Left lung (tissue), 10 donors: ENCODE results near the gene TUBB3. TPM values are rescaled to one million over a fixed set of nuclear protein-coding genes. Genes with fewer than 3 reads are reported as not detected.

Experiments used
- ATAC-seq: fragments of 200-7000 bp; cut with Tn5 transposase; one replicate; pipeline ENCODE4 v1.9.1; 2020; ENCODE audit warnings: moderate library complexity
- DNase-seq, 4 donors: peaks; one replicate each; pipeline ENCODE4 v3.0.0-alpha.2; 2013 to 2020
- H3K27ac ChIP-seq, 2 donors: fragments of 200-600 bp; sonication (generic) in 1 of 2; one replicate each; pipeline versions ENCODE4 v1.5.0 to v1.8.0; 2020 to 2021
- H3K27me3 ChIP-seq, 2 donors: fragments of 200-600 bp; sonication (generic) in 1 of 2; one replicate each; pipeline versions ENCODE4 v1.5.0 to v1.8.0; 2020 to 2021
- H3K36me3 ChIP-seq, 2 donors: fragments of 200-600 bp; sonication (generic) in 1 of 2; one replicate each; pipeline versions ENCODE4 v1.5.0 to v1.8.0; 2020 to 2021
- H3K4me1 ChIP-seq, 2 donors: fragments of 200-600 bp; one replicate each; pipeline ENCODE4 v1.8.0; 2021
- H3K4me3 ChIP-seq, 2 donors: fragments of 200-600 bp; sonication (generic) in 1 of 2; one replicate each; pipeline versions ENCODE4 v1.5.0 to v1.8.0; 2020 to 2021; ENCODE audit warnings: mild to moderate bottlenecking in 1 of 2
- H3K9me3 ChIP-seq, 2 donors: fragments of 200-600 bp; sonication (generic) in 1 of 2; one replicate each; pipeline versions ENCODE4 v1.5.0 to v1.8.0; 2020 to 2021
- intact Hi-C, 2 donors: fragments of 100-400 bp; cut with DNase I; formaldehyde crosslinking; loops; one replicate each; pipeline versions ENCODE4 v1.11.2 to v1.14.2; 2022
- polyA plus RNA-seq, 6 donors: library from polyadenylated mRNA; unstranded; fragments of 120-200 nt; gene quantifications; one replicate each; pipeline ENCODE4 v1.2.1, GENCODE V29; 2013; ENCODE audit not compliant: insufficient read length in 6 of 6
- total RNA-seq, 2 donors: library from RNA; stranded (reverse); fragmentation: NEBNext Ultra II Directional; extraction: Animal tissue kit (Norgen Biotek cat#: 25700); gene quantifications; one replicate each; pipeline ENCODE4 v1.2.1, GENCODE V29; 2021
- TF ChIP-seq, protein P1 (sequence below), 2 donors: fragments of 200-600 bp; sonication (generic) in 1 of 2; IDR thresholded peaks; one replicate each; pipeline versions ENCODE4 v1.5.0 to v1.8.0; 2021; ENCODE audit warnings: antibody characterized with exemption in 2 of 2
- donor health status: DM: no; HTN: yes; CAD: no.
- donor health status: DM: no; HTN: no; CAD: no.

The TUBB3 gene
- total and polyA plus RNA-seq, 8 donors: 2.7 to 54.2 (median 8.3) TPM

DNA sequence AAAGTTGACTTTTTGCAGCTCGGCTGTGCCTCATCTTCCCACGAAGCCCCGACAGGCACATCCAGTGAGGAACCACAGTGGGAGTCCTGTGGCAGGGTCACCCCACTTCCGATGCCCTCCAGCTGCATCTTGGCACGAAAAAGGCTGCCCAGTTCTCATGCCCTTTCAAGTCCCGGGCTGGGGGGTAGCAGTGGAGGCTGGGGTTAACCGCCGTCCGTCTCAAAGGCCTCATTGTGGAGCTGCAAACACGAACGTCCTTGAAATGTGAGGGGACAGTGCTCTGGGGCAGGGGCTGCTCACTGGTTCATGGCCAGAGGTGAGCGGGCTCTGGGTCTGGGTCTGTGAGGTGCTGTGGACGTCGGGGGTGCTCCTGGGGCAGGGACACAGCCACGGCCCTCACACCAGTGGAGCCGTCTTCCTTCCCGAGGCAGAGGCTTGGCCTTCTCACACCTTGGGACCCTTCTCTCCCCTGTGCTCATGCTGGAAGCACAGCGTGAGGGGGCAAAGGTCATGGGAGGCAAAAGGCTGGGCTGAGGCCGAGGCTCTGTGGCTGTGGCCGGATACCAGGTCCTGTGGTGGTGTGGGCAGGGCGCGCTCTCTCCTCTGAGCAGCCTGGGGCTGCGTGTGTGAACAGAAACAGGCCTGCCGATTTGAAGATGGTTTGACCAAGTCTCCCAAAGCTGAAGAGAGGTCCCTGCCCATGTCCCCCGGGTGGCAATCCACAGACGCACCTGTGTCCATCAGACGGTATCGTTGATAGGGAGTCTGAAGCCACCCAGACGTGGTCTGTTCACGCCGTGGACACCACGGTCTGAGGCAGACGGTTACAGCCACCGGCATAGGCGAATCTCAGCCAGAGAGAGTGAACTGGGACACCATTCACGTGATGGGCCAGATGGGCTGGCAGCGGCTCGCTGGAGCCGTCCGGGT is 7.6 kb upstream of the TUBB3 start:
- H3K4me1 ChIP-seq: peaks cover 13 to 28% of the 10 kb centered on the region in 2 donors
- no peaks in the 10 kb centered on the region for H3K9me3 ChIP-seq
- H3K27me3 ChIP-seq: peaks cover 0 to 30% of the 10 kb centered on the region in 2 donors
- TF ChIP-seq, protein P1, sequence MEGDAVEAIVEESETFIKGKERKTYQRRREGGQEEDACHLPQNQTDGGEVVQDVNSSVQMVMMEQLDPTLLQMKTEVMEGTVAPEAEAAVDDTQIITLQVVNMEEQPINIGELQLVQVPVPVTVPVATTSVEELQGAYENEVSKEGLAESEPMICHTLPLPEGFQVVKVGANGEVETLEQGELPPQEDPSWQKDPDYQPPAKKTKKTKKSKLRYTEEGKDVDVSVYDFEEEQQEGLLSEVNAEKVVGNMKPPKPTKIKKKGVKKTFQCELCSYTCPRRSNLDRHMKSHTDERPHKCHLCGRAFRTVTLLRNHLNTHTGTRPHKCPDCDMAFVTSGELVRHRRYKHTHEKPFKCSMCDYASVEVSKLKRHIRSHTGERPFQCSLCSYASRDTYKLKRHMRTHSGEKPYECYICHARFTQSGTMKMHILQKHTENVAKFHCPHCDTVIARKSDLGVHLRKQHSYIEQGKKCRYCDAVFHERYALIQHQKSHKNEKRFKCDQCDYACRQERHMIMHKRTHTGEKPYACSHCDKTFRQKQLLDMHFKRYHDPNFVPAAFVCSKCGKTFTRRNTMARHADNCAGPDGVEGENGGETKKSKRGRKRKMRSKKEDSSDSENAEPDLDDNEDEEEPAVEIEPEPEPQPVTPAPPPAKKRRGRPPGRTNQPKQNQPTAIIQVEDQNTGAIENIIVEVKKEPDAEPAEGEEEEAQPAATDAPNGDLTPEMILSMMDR (IDR thresholded peaks at IDR 0.05): no peak
- ATAC-seq (no peak), DNase-seq (no peak)
- no peak overlapping the region for H3K27ac ChIP-seq
- intact Hi-C loops: no loop called here
- peaks cover 0 to 32% of the 10 kb centered on the region in 2 donors for H3K36me3 ChIP-seq
- H3K4me3 ChIP-seq: no peak overlapping the region

DNA sequence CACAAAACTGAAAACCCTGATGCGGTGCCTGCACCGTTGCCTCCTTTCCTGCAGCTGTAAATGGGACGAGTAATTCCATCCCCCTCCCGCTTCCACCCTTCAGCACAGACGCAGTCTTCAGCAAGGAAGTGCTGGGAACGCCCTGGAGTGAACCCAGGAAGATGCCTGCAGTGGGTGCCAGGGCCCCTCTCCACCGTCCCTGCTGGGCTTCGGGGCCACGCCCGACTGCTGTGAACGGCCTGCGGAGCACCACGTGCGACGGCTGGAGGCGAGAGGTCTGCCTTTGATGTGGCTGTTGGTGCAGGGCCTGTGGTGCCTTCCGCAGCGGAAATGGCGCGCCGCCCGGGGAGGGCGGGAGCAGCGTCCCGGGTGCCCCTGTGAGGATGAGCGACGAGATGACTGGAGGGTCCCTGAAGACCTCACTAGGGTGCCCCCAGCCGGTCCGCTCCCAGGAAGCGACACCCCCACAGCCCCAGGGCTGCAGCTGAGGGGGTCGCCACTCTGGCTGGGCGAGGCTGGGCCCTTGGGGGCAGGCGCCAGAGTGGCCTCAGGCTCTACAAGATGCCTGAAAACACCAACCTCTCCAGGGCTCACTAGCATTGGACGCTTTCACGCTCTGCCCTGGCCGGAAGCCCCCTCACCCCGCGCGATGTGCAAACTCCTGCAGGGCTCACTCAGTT is 5.2 kb upstream of the TUBB3 start:
- DNase-seq (peak in 3 of 4 donors; percentile 76 to 93 (median 77)), ATAC-seq (peak; percentile 23)
- Histone ChIP-seq H3K9me3 (no peaks in the 10 kb centered on the region), H3K4me3 (peak overlapping the region; percentile 10 to 23), H3K27ac (peak overlapping the region; percentile 15 to 62), H3K27me3 (peaks cover 0 to 53% of the 10 kb centered on the region in 2 donors), H3K36me3 (peaks cover 0 to 8% of the 10 kb centered on the region in 2 donors), H3K4me1 (peaks cover 27 to 52% of the 10 kb centered on the region in 2 donors)
- intact Hi-C loops: no loop called here
- TF ChIP-seq, protein P1 (IDR thresholded peaks at IDR 0.05): no peak

DNA sequence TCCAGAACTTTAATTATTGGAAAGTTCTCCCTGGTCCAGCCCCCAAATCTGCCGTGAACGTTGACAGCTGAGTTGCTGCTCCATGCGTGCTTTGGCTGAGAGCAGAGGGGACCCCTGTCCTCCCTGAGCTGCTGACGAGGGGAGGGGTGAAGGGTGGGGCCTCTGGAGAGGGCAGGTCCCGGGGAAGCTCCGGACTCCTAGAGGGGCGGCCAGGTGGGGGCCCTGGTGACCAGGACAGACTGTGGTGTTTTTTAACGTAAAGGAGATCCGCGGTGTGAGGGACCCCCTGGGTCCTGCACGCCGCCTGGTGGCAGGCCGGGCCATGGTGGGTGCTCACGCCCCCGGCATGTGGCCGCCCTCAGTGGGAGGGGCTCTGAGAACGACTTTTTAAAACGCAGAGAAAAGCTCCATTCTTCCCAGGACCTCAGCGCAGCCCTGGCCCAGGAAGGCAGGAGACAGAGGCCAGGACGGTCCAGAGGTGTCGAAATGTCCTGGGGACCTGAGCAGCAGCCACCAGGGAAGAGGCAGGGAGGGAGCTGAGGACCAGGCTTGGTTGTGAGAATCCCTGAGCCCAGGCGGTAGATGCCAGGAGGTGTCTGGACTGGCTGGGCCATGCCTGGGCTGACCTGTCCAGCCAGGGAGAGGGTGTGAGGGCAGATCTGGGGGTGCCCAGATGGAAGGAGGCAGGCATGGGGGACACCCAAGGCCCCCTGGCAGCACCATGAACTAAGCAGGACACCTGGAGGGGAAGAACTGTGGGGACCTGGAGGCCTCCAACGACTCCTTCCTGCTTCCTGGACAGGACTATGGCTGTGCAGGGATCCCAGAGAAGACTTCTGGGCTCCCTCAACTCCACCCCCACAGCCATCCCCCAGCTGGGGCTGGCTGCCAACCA is 4.4 kb upstream of the TUBB3 start, which contains the start of gene MC1R:
MC1R (plus strand) TSS at position 410 of the 895 bp plus-strand sequence; CDS start at position 807, 397 bp downstream.
- intact Hi-C loops: no loop called here

DNA sequence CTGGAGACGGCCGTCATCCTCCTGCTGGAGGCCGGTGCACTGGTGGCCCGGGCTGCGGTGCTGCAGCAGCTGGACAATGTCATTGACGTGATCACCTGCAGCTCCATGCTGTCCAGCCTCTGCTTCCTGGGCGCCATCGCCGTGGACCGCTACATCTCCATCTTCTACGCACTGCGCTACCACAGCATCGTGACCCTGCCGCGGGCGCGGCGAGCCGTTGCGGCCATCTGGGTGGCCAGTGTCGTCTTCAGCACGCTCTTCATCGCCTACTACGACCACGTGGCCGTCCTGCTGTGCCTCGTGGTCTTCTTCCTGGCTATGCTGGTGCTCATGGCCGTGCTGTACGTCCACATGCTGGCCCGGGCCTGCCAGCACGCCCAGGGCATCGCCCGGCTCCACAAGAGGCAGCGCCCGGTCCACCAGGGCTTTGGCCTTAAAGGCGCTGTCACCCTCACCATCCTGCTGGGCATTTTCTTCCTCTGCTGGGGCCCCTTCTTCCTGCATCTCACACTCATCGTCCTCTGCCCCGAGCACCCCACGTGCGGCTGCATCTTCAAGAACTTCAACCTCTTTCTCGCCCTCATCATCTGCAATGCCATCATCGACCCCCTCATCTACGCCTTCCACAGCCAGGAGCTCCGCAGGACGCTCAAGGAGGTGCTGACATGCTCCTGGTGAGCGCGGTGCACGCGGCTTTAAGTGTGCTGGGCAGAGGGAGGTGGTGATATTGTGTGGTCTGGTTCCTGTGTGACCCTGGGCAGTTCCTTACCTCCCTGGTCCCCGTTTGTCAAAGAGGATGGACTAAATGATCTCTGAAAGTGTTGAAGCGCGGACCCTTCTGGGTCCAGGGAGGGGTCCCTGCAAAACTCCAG is 3.4 kb upstream of the TUBB3 start:
- Histone ChIP-seq H3K27ac (no peak overlapping the region), H3K9me3 (no peaks in the 10 kb centered on the region), H3K27me3 (peaks cover 6 to 72% of the 10 kb centered on the region in 2 donors), H3K4me1 (peaks cover 39 to 68% of the 10 kb centered on the region in 2 donors), H3K36me3 (no peaks in the 10 kb centered on the region), H3K4me3 (no peak overlapping the region)
- TF ChIP-seq, protein P1 (IDR thresholded peaks at IDR 0.05): no peak
- no peak for ATAC-seq
- intact Hi-C loops: no loop called here
- DNase-seq: peak in 1 of 4 donors; percentile 79

More for the DNA sequence above, 4.4 kb upstream of the TUBB3 start, which contains the start of gene MC1R:
- TF ChIP-seq, protein P1 (IDR thresholded peaks at IDR 0.05): peak; percentile 14 to 21
- H3K4me1 ChIP-seq: peaks cover 30 to 58% of the 10 kb centered on the region in 2 donors
- peaks cover 0 to 61% of the 10 kb centered on the region in 2 donors for H3K27me3 ChIP-seq
- ATAC-seq (no peak), DNase-seq (peak in 2 of 4 donors; percentile 46 to 75)
- H3K36me3 ChIP-seq: peaks cover 0 to under 1% of the 10 kb centered on the region in 2 donors
- no peaks in the 10 kb centered on the region for H3K9me3 ChIP-seq
- peak within 1 kb of the TSS; percentile 15 to 62 for H3K27ac ChIP-seq
- peak within 1 kb of the TSS; percentile 10 to 23 for H3K4me3 ChIP-seq
